GM23248 (cell line): ENCODE results near the gene HNRNPR.

Experiments
- EZH2 ChIP-seq: fragments of 200-600 bp; sonication (generic); IDR thresholded peaks from 2 replicates; pipeline ENCODE4 v1.6.1; 2018; ENCODE audit warnings: antibody characterized with exemption, mild to moderate bottlenecking; ENCODE audit not compliant: insufficient read depth, poor library complexity, severe bottlenecking
- EZH2phosphoT487 ChIP-seq: fragments of 200-600 bp; sonication (generic); IDR thresholded peaks from 2 replicates; pipeline ENCODE4 v1.6.1; 2018; ENCODE audit warnings: antibody characterized with exemption, moderate library complexity, mild to moderate bottlenecking, low read depth; ENCODE audit not compliant: insufficient read depth

DNA sequence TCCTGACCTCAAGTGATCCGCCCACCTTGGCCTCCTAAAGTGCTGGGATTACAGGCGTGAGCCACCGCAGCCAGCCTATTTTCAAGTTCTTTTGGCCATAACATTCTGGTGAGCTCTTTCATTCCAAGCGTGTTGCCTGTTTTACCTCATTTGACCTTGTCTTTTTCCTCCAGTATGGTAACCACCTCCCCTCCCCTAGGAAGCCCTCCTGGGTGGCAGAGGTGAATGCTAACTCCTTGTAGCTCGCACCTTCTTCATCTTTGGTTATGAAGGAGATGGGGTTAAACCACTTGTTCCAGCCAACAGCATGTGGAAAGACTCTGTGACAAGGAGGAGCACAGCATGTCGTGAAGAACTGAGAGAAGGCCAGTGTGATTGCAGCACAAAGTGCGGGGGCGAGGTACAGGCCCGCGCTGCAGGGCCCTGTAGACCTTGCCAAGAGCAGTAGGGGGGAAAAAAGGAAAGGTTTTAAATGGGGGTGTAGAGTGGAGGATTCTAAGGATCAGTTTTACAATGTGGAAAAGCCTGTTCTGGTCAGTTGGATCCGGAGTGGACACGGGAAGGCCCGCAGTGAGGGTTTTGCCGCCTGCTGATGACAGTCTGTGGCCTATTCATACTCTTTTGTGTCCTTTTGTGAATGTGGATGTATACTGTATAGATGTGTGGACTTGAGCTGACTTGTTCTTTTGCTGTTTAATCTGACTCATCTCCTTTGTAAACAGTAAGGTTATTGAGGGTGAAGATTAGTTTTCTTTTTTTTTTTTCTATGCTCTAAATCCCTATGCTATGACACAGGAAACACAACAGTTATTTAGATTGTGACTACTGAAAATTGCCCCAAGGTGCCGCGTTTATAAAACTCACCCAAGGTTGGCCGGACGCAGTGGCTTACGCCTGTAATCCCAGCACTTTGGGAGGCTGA is 33.1 kb upstream of the HNRNPR start:
- TF ChIP-seq EZH2phosphoT487 (no peak), EZH2 (no peak)
